H7 (cell line): ENCODE measurements around the gene UBLCP1. TPM values are rescaled to one million over a fixed set of nuclear protein-coding genes. Genes with fewer than 3 reads are reported as not detected.

Source experiments
- DNase-seq: peaks from one replicate; pipeline ENCODE4 v3.0.0; 2012
- H3K27me3 ChIP-seq: 2 replicates; pipeline ENCODE4 v1.6.0; 2011; ENCODE audit warnings: mild to moderate bottlenecking, low read length; ENCODE audit not compliant: control insufficient read depth, insufficient read depth
- H3K36me3 ChIP-seq: replicated peaks from 2 replicates; pipeline ENCODE4 v1.5.1; 2011; ENCODE audit warnings: low read length; ENCODE audit not compliant: control insufficient read depth, insufficient read depth
- H3K4me3 ChIP-seq: 2 replicates; pipeline ENCODE4 v1.5.1; 2011; ENCODE audit warnings: low read depth, mild to moderate bottlenecking, control low read depth, low read length, moderate library complexity; ENCODE audit not compliant: insufficient read depth
- total RNA-seq: library from RNA; depleted of rRNA; stranded (reverse); fragments of >200 nt; shearing (Covaris generic); gene quantifications from 2 replicates; pipeline ENCODE4 v1.2.3, GENCODE V29; 2014

The UBLCP1 gene
- total RNA-seq, 1 experiment from 2014 or later, result 36.0 TPM

- Histone ChIP-seq H3K4me3 (no peak overlapping the region), H3K36me3 (no peaks in the 10 kb centered on the region), H3K27me3 (peaks cover 24% of the 10 kb centered on the region)
- DNase-seq, result no peak
These were observed 48.0 kb downstream of the UBLCP1 start for GRCh38 chr5:159311063-159311462.

- peaks cover 24% of the 10 kb centered on the region for H3K27me3 ChIP-seq
- H3K36me3 ChIP-seq, result no peaks in the 10 kb centered on the region
- no peak for DNase-seq
- no peak overlapping the region for H3K4me3 ChIP-seq
These were observed 50.1 kb downstream of the UBLCP1 start for GRCh38 chr5:159313197-159313596.

- Histone ChIP-seq H3K36me3 (no peaks in the 10 kb centered on the region), H3K4me3 (no peak overlapping the region), H3K27me3 (no peaks in the 10 kb centered on the region; the same call in 1 of the 2 replicates)
- DNase-seq, result peak; percentile 40
These were observed 53.7 kb downstream of the UBLCP1 start for GRCh38 chr5:159316519-159317383.

GRCh38 chr5:159317849-159318248, 54.8 kb downstream of the UBLCP1 start:
- no peak for DNase-seq
- H3K4me3 ChIP-seq, result no peak overlapping the region
- H3K36me3 ChIP-seq, result no peaks in the 10 kb centered on the region
- no peaks in the 10 kb centered on the region for H3K27me3 ChIP-seq

- no peaks in the 10 kb centered on the region for H3K36me3 ChIP-seq
- no peaks in the 10 kb centered on the region for H3K27me3 ChIP-seq
- no peak for DNase-seq
- H3K4me3 ChIP-seq, result no peak overlapping the region
These were observed 55.4 kb downstream of the UBLCP1 start for GRCh38 chr5:159318448-159318847.

- H3K27me3 ChIP-seq, result no peaks in the 10 kb centered on the region
- H3K4me3 ChIP-seq, result no peak overlapping the region
- DNase-seq, result no peak
- H3K36me3 ChIP-seq, result no peaks in the 10 kb centered on the region
These were observed 56.3 kb downstream of the UBLCP1 start for GRCh38 chr5:159319363-159319762.

GRCh38 chr5:159319832-159320231, 56.7 kb downstream of the UBLCP1 start:
- no peak for DNase-seq
- no peaks in the 10 kb centered on the region for H3K36me3 ChIP-seq
- H3K27me3 ChIP-seq, result no peaks in the 10 kb centered on the region
- no peak overlapping the region for H3K4me3 ChIP-seq

- Histone ChIP-seq H3K27me3 (no peaks in the 10 kb centered on the region), H3K4me3 (no peak overlapping the region), H3K36me3 (no peaks in the 10 kb centered on the region)
- DNase-seq, result no peak
These were observed 59.1 kb downstream of the UBLCP1 start for GRCh38 chr5:159322180-159322579.

GRCh38 chr5:159324102-159324755, 61.1 kb downstream of the UBLCP1 start:
- Histone ChIP-seq H3K36me3 (no peaks in the 10 kb centered on the region), H3K27me3 (no peaks in the 10 kb centered on the region), H3K4me3 (no peak overlapping the region)
- DNase-seq, result no peak

GRCh38 chr5:159324986-159325385, 61.9 kb downstream of the UBLCP1 start:
- Histone ChIP-seq H3K4me3 (no peak overlapping the region), H3K27me3 (no peaks in the 10 kb centered on the region), H3K36me3 (no peaks in the 10 kb centered on the region)
- DNase-seq, result no peak

- H3K36me3 ChIP-seq, result no peaks in the 10 kb centered on the region
- no peaks in the 10 kb centered on the region for H3K27me3 ChIP-seq
- DNase-seq, result no peak
- peak within 1 kb of the TSS; percentile 51; the same call in 1 of the 2 replicates for H3K4me3 ChIP-seq
These were observed 67.2 kb downstream of the UBLCP1 start, which contains the start of gene IL12B for GRCh38 chr5:159330131-159330800. Gene IL12B (minus strand): TSS chr5:159330487. CDS start chr5:159326782, 3,705 bp downstream.

GRCh38 chr5:159331093-159331973, 68.2 kb downstream of the UBLCP1 start:
- H3K36me3 ChIP-seq, result no peaks in the 10 kb centered on the region
- H3K4me3 ChIP-seq, result peak overlapping the region; percentile 51
- no peaks in the 10 kb centered on the region for H3K27me3 ChIP-seq
- peak; percentile 90 for DNase-seq

- H3K27me3 ChIP-seq, result no peaks in the 10 kb centered on the region
- no peak overlapping the region for H3K4me3 ChIP-seq
- no peaks in the 10 kb centered on the region for H3K36me3 ChIP-seq
- no peak for DNase-seq
These were observed 69.9 kb downstream of the UBLCP1 start for GRCh38 chr5:159332800-159333544.
